KMS-11 (cell line): ENCODE data around the gene ERCC1.

ENCODE experiments used
- H2AFZ ChIP-seq: fragments of 200-600 bp; sonication (generic); 2 replicates; pipeline ENCODE4 v1.6.1; 2016; ENCODE audit warnings: antibody characterized with exemption, mixed run types, low read depth
- H3K27ac ChIP-seq: fragments of 200-600 bp; sonication (generic); 2 replicates; pipeline ENCODE4 v1.6.1; 2016; ENCODE audit warnings: mild to moderate bottlenecking, mixed run types
- H3K27me3 ChIP-seq: fragments of 200-600 bp; sonication (generic); 2 replicates; pipeline ENCODE4 v1.6.1; 2017; ENCODE audit warnings: mild to moderate bottlenecking, low read depth, mixed run types, moderate library complexity; ENCODE audit not compliant: insufficient read depth
- H3K36me3 ChIP-seq: fragments of 200-600 bp; sonication (generic); 2 replicates; pipeline ENCODE4 v1.6.1; 2017; ENCODE audit warnings: mild to moderate bottlenecking, mixed run types; ENCODE audit not compliant: insufficient read depth
- H3K4me1 ChIP-seq: fragments of 200-600 bp; sonication (generic); 2 replicates; pipeline ENCODE4 v1.6.1; 2016; ENCODE audit warnings: mild to moderate bottlenecking, low read depth, mixed run types; ENCODE audit not compliant: poor library complexity, severe bottlenecking
- H3K4me2 ChIP-seq: fragments of 200-600 bp; sonication (generic); 2 replicates; pipeline ENCODE4 v1.7.0; 2016; ENCODE audit warnings: mild to moderate bottlenecking, mixed run types
- H3K4me3 ChIP-seq: fragments of 200-600 bp; sonication (generic); IDR thresholded peaks from 2 replicates; pipeline ENCODE4 v1.6.1; 2017; ENCODE audit warnings: low read depth, low read length, mixed read lengths; ENCODE audit not compliant: insufficient read depth
- H3K79me2 ChIP-seq: fragments of 200-600 bp; sonication (generic); 2 replicates; pipeline ENCODE4 v1.6.1; 2016; ENCODE audit warnings: low read depth, mixed run types; ENCODE audit not compliant: insufficient read depth
- H3K9ac ChIP-seq: fragments of 200-600 bp; sonication (generic); 2 replicates; pipeline ENCODE4 v1.6.1; 2016; ENCODE audit warnings: mild to moderate bottlenecking, mixed run types
- H4K20me1 ChIP-seq: fragments of 200-600 bp; sonication (generic); 2 replicates; pipeline ENCODE4 v1.6.1; 2016; ENCODE audit warnings: mild to moderate bottlenecking, mixed run types; ENCODE audit not compliant: insufficient read depth
- TF ChIP-seq, protein P1 (sequence below): fragments of 200-600 bp; sonication (generic); conservative IDR thresholded peaks from 2 replicates; pipeline ENCODE4 v1.6.1; 2017; ENCODE audit warnings: low read depth, mild to moderate bottlenecking, antibody characterized with exemption, low read length, moderate library complexity, mixed read lengths

The ERCC1 gene

GRCh38 chr19:45440873-45441654 is 17.3 kb upstream of the ERCC1 start:
- Histone ChIP-seq H3K79me2 (no peaks in the 10 kb centered on the region), H3K9ac (no peak overlapping the region), H3K27me3 (no peaks in the 10 kb centered on the region), H4K20me1 (no peaks in the 10 kb centered on the region), H2AFZ (no peak overlapping the region), H3K4me1 (peaks cover 46% of the 10 kb centered on the region), H3K27ac (no peak overlapping the region), H3K4me2 (peak overlapping the region; percentile 63; the same call in 1 of the 2 replicates), H3K4me3 (no peak overlapping the region), H3K36me3 (no peaks in the 10 kb centered on the region)
- TF ChIP-seq, protein P1, sequence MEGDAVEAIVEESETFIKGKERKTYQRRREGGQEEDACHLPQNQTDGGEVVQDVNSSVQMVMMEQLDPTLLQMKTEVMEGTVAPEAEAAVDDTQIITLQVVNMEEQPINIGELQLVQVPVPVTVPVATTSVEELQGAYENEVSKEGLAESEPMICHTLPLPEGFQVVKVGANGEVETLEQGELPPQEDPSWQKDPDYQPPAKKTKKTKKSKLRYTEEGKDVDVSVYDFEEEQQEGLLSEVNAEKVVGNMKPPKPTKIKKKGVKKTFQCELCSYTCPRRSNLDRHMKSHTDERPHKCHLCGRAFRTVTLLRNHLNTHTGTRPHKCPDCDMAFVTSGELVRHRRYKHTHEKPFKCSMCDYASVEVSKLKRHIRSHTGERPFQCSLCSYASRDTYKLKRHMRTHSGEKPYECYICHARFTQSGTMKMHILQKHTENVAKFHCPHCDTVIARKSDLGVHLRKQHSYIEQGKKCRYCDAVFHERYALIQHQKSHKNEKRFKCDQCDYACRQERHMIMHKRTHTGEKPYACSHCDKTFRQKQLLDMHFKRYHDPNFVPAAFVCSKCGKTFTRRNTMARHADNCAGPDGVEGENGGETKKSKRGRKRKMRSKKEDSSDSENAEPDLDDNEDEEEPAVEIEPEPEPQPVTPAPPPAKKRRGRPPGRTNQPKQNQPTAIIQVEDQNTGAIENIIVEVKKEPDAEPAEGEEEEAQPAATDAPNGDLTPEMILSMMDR, result no peak

DNA sequence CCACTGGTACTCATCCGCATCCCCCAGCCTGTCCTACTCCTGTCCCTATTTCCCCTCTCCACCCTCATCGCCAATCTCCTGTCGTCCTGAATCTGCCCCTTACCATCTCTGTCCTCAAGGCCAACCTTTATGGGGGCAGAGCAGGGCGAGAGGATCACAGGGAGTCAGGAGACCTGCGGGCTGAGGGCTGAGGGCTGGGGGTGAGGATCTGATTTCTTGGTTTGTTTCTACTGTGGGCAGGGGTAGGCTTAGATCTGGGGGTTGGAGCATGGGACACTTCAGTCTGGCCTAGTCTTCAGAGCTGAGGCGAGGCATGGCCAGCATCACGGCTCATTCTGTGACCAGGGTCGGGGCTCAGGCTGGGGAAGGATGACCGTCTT is 16.5 kb upstream of the ERCC1 start:
- Histone ChIP-seq H3K27me3 (no peaks in the 10 kb centered on the region), H2AFZ (peak overlapping the region; percentile 67; the same call in 1 of the 2 replicates), H3K4me3 (no peak overlapping the region), H4K20me1 (no peaks in the 10 kb centered on the region), H3K27ac (peak overlapping the region; percentile 76), H3K4me2 (peak overlapping the region; percentile 63), H3K4me1 (peaks cover 41% of the 10 kb centered on the region), H3K9ac (peak overlapping the region; percentile 84; the same call in 1 of the 2 replicates), H3K36me3 (no peaks in the 10 kb centered on the region), H3K79me2 (no peaks in the 10 kb centered on the region)
- TF ChIP-seq, protein P1, result no peak

GRCh38 chr19:45439569-45440258 is 16.0 kb upstream of the ERCC1 start:
- Histone ChIP-seq H2AFZ (peak overlapping the region; percentile 67), H3K9ac (peak overlapping the region; percentile 84)

GRCh38 chr19:45439190-45439568 is 15.5 kb upstream of the ERCC1 start:
- Histone ChIP-seq H3K4me3 (no peak overlapping the region), H3K79me2 (no peaks in the 10 kb centered on the region), H3K27ac (peak overlapping the region; percentile 76), H4K20me1 (no peaks in the 10 kb centered on the region), H3K36me3 (no peaks in the 10 kb centered on the region), H3K27me3 (no peaks in the 10 kb centered on the region), H3K4me2 (peak overlapping the region; percentile 63; the same call in 1 of the 2 replicates), H3K9ac (peak overlapping the region; percentile 84), H3K4me1 (peaks cover 39% of the 10 kb centered on the region), H2AFZ (peak overlapping the region; percentile 67)
- TF ChIP-seq, protein P1, result no peak

More at GRCh38 chr19:45439569-45440258, 16.0 kb upstream of the ERCC1 start:
- Histone ChIP-seq H4K20me1 (no peaks in the 10 kb centered on the region), H3K4me3 (no peak overlapping the region), H3K27ac (peak overlapping the region; percentile 76), H3K27me3 (no peaks in the 10 kb centered on the region), H3K36me3 (no peaks in the 10 kb centered on the region), H3K4me2 (peak overlapping the region; percentile 63), H3K79me2 (no peaks in the 10 kb centered on the region), H3K4me1 (peaks cover 40% of the 10 kb centered on the region)
- TF ChIP-seq, protein P1, result peak; percentile 94
